Thymus (tissue), 11 donors: Measurements from ENCODE around the gene SMIM13. TPM values are rescaled to one million over a fixed set of nuclear protein-coding genes. Genes with fewer than 3 reads are reported as not detected.

ENCODE experiments used
- DNase-seq, 9 donors: peaks; one replicate each; pipeline ENCODE4 v3.0.0-alpha.2; 2013; ENCODE audit warnings: low spot score in 9 of 9, low read depth in 6 of 9, missing footprints in 1 of 9
- H3K27ac ChIP-seq, 2 donors: one replicate each; pipeline ENCODE4 v1.5.1; 2013; ENCODE audit warnings: control low read depth in 1 of 2, low read depth in 1 of 2, low read length in 1 of 2, mild to moderate bottlenecking in 1 of 2, moderate library complexity in 1 of 2
- H3K27me3 ChIP-seq, 2 donors: one replicate each; pipeline ENCODE4 v1.5.1; 2013; ENCODE audit warnings: low read length in 1 of 2; ENCODE audit not compliant: control insufficient read depth in 2 of 2, insufficient read depth in 1 of 2
- H3K36me3 ChIP-seq, 2 donors: one replicate each; pipeline ENCODE4 v1.5.1; 2013; ENCODE audit warnings: low read length in 1 of 2, mild to moderate bottlenecking in 1 of 2, moderate library complexity in 1 of 2; ENCODE audit not compliant: control insufficient read depth in 2 of 2, insufficient read depth in 2 of 2
- H3K4me1 ChIP-seq, 2 donors: one replicate each; pipeline ENCODE4 v1.5.1; 2013; ENCODE audit warnings: low read length in 2 of 2; ENCODE audit not compliant: control insufficient read depth in 2 of 2, insufficient read depth in 2 of 2
- H3K4me3 ChIP-seq, 2 donors: one replicate each; pipeline ENCODE4 v1.5.1; 2013; ENCODE audit warnings: low read length in 2 of 2, control low read depth in 1 of 2, mild to moderate bottlenecking in 1 of 2
- H3K9me3 ChIP-seq, 2 donors: one replicate each; pipeline ENCODE4 v1.5.1; 2013; ENCODE audit warnings: low read length in 1 of 2, mild to moderate bottlenecking in 1 of 2; ENCODE audit not compliant: control insufficient read depth in 2 of 2, insufficient read depth in 1 of 2
- WGBS: extraction: QIAGEN DNeasy Blood & Tissue Kit; methylation state at CpG from one replicate; pipeline ENCODE4 v1.1.7; 2013; 5-methylcytosine and 5-hydroxymethylcytosine counted together
- polyA plus RNA-seq: library from polyadenylated mRNA; stranded (reverse); fragments of 200-250 nt; gene quantifications from one replicate; pipeline ENCODE4 v1.2.3, GENCODE V29; 2013
- total RNA-seq: library from RNA; stranded (reverse); fragments of 120-200 nt; gene quantifications from one replicate; pipeline ENCODE4 v1.2.4, GENCODE V29; 2013
- donor health status: healthy.

Gene SMIM13
- total and polyA plus RNA-seq, 2 donors = 4.5 to 4.8 TPM

DNA sequence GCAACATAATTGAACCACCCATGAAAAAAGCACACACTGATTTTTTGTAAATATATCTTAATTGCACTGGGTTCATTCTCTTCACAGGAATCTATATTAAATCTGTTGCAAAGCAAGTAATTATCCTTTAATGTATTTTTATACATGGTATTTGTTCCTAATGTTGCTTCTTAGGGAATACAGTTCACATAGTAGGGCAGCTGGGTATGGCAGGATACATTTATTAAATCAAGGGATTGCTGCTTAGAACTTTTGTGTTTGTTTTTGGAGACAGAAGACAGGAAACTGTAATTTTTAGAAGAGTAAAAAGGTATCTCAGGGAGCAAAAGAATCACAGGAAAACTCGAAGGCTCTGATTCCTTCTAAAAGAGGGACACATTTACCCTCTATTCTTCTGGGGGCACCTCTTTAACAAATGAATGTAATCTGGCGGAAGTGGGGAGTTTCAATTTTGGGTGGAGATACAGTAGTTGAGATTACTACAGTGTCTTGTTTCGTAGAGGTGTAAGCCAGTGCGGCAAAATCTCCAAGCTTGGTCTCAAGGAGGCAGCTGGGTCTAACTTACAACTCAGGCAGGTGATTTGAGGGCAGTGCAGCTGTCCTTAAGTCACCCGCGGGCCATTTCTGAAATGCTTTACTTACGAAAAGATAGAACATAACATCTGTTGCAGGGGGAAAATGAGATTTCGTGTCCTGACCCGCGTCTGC, 812 bp upstream of the SMIM13 start:
- Histone ChIP-seq H3K27ac (peak overlapping the region; percentile 85 to 87), H3K4me1 (peaks cover 6 to 11% of the 10 kb centered on the region in 2 donors), H3K27me3 (no peaks in the 10 kb centered on the region), H3K36me3 (no peaks in the 10 kb centered on the region), H3K9me3 (no peaks in the 10 kb centered on the region), H3K4me3 (peak overlapping the region; percentile 71 to 99)
- peak in 3 of 9 donors; percentile 43 to 59 (median 53) for DNase-seq
- WGBS = 1% methylated on average over 10 of the region's 10 CpGs

DNA sequence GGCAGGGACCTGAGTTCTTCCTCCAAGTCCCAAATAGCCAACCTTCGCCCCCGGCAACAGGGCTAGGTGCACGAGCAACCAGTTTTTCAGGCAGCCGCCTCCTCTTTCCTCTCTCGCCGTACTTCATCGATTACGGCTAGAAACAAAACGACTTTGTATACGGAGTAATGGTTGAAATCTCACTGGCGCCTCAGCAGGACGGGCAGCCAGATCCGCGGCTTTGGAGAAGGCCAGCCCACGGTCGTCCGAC, 333 bp upstream of the SMIM13 start:
- under 1% methylated on average over 17 of the region's 17 CpGs for WGBS
- Histone ChIP-seq H3K4me1 (peaks cover 6 to 11% of the 10 kb centered on the region in 2 donors), H3K9me3 (no peaks in the 10 kb centered on the region), H3K27me3 (no peaks in the 10 kb centered on the region), H3K4me3 (peak overlapping the region; percentile 71 to 99), H3K27ac (peak overlapping the region; percentile 85 to 87), H3K36me3 (peaks cover 0 to 3% of the 10 kb centered on the region in 2 donors)
- peak in 1 of 9 donors; percentile 43 for DNase-seq

DNA sequence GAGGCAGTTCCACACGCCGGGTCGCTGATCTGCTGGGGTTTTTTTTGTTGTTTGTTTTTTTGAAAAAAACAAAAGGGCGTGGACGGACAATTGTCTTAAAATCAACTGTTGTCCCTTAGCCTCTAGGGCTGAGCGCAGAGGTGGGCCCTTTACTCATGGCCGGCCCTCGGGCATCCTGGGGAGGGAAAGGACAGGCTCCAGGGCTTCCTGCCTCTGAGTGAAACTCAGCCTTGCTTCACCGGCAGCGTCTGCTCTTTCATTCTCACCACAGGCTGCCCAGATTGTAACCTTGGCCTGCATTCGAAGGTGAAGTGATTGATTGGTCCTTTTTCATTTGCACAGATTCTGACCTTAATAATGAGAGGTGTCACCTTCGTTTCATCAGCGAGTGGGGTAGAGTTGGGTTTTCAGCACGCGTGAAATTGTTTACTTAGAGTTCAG, 797 bp downstream of the SMIM13 start:
- H3K4me3 ChIP-seq = peak overlapping the region; percentile 71 to 99
- H3K9me3 ChIP-seq = no peaks in the 10 kb centered on the region
- H3K4me1 ChIP-seq = peaks cover 6 to 11% of the 10 kb centered on the region in 2 donors
- WGBS = 1% methylated on average over 15 of the region's 15 CpGs
- peak overlapping the region; percentile 12 to 95 for H3K27ac ChIP-seq
- H3K27me3 ChIP-seq = no peaks in the 10 kb centered on the region
- peak in 6 of 9 donors; percentile 34 to 72 (median 45) for DNase-seq
- H3K36me3 ChIP-seq = peaks cover 0 to 3% of the 10 kb centered on the region in 2 donors

DNA sequence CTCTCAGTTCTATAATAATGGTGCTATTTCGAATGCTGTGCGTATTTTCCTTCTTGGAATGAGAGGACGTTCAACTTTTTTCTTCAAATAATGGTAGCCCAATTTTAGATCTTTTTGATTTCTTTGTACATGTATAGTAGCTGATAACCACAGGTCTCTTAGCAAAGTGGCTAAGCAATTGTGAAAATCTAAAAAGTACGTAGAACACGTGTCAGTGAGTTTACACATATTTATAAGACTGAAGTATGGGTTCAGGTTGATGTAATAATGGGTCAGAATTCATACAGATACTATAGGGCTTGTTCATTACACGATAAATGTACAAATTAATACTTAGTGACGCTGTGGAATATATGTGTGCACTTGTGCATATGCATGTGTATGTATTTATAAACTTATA, 1.3 kb downstream of the SMIM13 start:
- no peaks in the 10 kb centered on the region for H3K27me3 ChIP-seq
- H3K4me3 ChIP-seq = peak overlapping the region; percentile 71 to 99
- no peak overlapping the region for H3K27ac ChIP-seq
- no peaks in the 10 kb centered on the region for H3K9me3 ChIP-seq
- H3K4me1 ChIP-seq = peaks cover 6 to 11% of the 10 kb centered on the region in 2 donors
- peaks cover 0 to 3% of the 10 kb centered on the region in 2 donors for H3K36me3 ChIP-seq
- 74% methylated on average over 7 of the region's 7 CpGs for WGBS
- DNase-seq = no peak

- DNase-seq = peak in 3 of 9 donors; percentile 12 to 47 (median 25)
- no peak overlapping the region for H3K27ac ChIP-seq
- H3K36me3 ChIP-seq = peaks cover 0 to 3% of the 10 kb centered on the region in 2 donors
- no peak overlapping the region for H3K4me3 ChIP-seq
- WGBS = 83% methylated on average over 4 of the region's 4 CpGs
- peaks cover 0 to 2% of the 10 kb centered on the region in 2 donors for H3K9me3 ChIP-seq
- peaks cover 6 to 11% of the 10 kb centered on the region in 2 donors for H3K4me1 ChIP-seq
- H3K27me3 ChIP-seq = no peaks in the 10 kb centered on the region
These were observed 2.5 kb downstream of the SMIM13 start for GRCh38 chr6:11096109-11096508.

DNA sequence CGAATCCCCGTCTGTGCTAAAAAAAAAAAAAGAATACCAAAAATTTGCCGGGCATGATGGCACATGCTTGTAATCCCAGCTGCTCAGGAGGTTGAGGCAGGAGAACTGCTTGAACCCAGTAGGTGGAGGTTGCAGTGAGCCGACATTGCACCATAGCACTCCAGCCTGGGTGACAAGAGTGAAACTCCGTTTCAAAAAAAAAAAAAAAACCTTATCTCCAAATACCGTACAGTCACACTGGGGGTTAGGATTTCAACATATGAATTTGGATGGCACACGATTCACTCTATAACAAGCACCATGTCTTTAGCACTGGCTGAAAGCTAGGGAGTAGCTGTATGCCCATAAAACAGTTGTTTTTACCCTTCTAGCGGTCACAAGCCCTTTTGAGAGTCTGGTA, 3.8 kb downstream of the SMIM13 start:
- Histone ChIP-seq H3K27me3 (no peaks in the 10 kb centered on the region), H3K4me1 (peaks cover 7 to 13% of the 10 kb centered on the region in 2 donors), H3K4me3 (no peak overlapping the region), H3K9me3 (peaks cover 0 to 2% of the 10 kb centered on the region in 2 donors), H3K27ac (no peak overlapping the region), H3K36me3 (peaks cover 0 to 3% of the 10 kb centered on the region in 2 donors)
- no peak for DNase-seq
- 94% methylated on average over 8 of the region's 8 CpGs for WGBS

DNA sequence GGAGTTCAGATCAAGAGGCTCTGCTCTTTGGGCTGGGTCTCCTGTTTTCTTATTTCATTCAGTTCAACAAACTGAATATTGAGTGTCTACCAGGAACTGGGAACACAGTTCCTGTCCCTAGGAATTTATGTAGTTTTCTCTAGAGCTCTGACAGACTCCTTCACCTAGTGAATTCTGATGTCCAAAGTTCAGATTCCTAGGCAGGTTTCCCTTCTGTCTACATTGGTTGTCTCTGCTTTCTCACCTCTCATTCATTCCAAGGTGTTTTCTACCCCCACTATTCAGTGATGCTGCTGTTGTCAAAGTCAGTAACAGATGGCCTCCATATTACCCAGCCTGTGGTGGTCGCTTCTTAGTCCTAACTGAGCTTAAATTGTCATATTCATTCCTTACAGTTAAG, 4.4 kb downstream of the SMIM13 start:
- Histone ChIP-seq H3K27me3 (no peaks in the 10 kb centered on the region), H3K36me3 (peaks cover 0 to 3% of the 10 kb centered on the region in 2 donors), H3K27ac (no peak overlapping the region), H3K4me1 (peaks cover 9 to 19% of the 10 kb centered on the region in 2 donors), H3K9me3 (peaks cover 0 to 2% of the 10 kb centered on the region in 2 donors), H3K4me3 (no peak overlapping the region)
- DNase-seq = no peak
- WGBS = 100% methylated on average over 1 of the region's 1 CpG

GRCh38 chr6:11101417-11101816, 7.8 kb downstream of the SMIM13 start:
- H3K27ac ChIP-seq = no peak overlapping the region
- H3K36me3 ChIP-seq = peaks cover 2 to 3% of the 10 kb centered on the region in 2 donors
- WGBS = 99% methylated on average over 5 of the region's 5 CpGs
- no peak overlapping the region for H3K4me3 ChIP-seq
- H3K9me3 ChIP-seq = peaks cover 0 to 2% of the 10 kb centered on the region in 2 donors
- DNase-seq = no peak
- peaks cover 9 to 13% of the 10 kb centered on the region in 2 donors for H3K4me1 ChIP-seq
- H3K27me3 ChIP-seq = no peaks in the 10 kb centered on the region

DNA sequence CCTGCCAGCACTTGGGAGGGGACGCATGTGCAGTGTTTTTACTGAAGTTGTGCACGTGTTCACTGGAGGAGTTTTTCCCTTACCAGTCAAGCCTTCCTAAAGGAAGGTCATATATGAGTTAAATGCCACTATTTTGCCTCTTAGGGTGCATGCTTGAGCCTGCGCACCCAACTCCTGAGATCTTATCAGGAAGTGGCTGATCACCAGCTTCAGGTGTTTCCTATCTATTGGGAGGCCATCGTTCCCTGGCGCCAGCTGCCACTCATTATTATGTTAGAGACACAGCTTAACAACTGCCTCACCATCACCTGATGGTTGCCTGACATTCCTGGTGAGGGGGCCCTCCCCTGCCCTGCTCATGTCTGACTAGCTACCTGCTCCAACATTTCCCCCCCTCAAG, 9.4 kb downstream of the SMIM13 start:
- WGBS = 10% methylated on average over 5 of the region's 5 CpGs
- peaks cover 0 to 2% of the 10 kb centered on the region in 2 donors for H3K9me3 ChIP-seq
- peaks cover 9 to 13% of the 10 kb centered on the region in 2 donors for H3K4me1 ChIP-seq
- H3K27me3 ChIP-seq = no peaks in the 10 kb centered on the region
- H3K4me3 ChIP-seq = no peak overlapping the region
- peak in 2 of 9 donors; percentile 13 to 42 for DNase-seq
- H3K36me3 ChIP-seq = peaks cover 1 to 2% of the 10 kb centered on the region in 2 donors
- H3K27ac ChIP-seq = no peak overlapping the region
